Vagina (tissue), 2 donors: ENCODE data around the gene KIF7. TPM values are rescaled to one million over a fixed set of nuclear protein-coding genes. Genes with fewer than 3 reads are reported as not detected.

ENCODE experiments used
- DNase-seq, 2 donors: peaks; one replicate each; pipeline ENCODE4 v3.0.0-alpha.2; 2017; ENCODE audit errors: extremely low spot score in 2 of 2
- H3K27ac ChIP-seq: fragments of 200-600 bp; sonication (generic); one replicate; pipeline ENCODE4 v1.5.1; 2019
- H3K27me3 ChIP-seq: fragments of 200-600 bp; sonication (generic); one replicate; pipeline ENCODE4 v1.5.1; 2019
- H3K36me3 ChIP-seq, 2 donors: fragments of 200-600 bp; sonication (generic); one replicate each; pipeline ENCODE4 v1.5.1; 2017 to 2019
- H3K4me1 ChIP-seq: fragments of 200-600 bp; sonication (generic); one replicate; pipeline ENCODE4 v1.5.1; 2019
- H3K4me3 ChIP-seq, 2 donors: fragments of 200-600 bp; sonication (generic); 1 replicate in 1 of 2; 2 replicates in 1 of 2; pipeline ENCODE4 v1.5.1; 2016 to 2019
- H3K9me3 ChIP-seq: fragments of 200-600 bp; sonication (generic); one replicate; pipeline ENCODE4 v1.5.1; 2019
- POLR2A ChIP-seq, 2 donors: fragments of 450-650 bp; IDR thresholded peaks; one replicate each; pipeline ENCODE4 v1.6.1; 2017; ENCODE audit warnings: antibody characterized with exemption in 2 of 2, mild to moderate bottlenecking in 2 of 2, moderate library complexity in 2 of 2
- POLR2AphosphoS5 ChIP-seq, 2 donors: sonication (generic); formaldehyde crosslinking; IDR thresholded peaks; one replicate each; pipeline ENCODE4 v1.9.0; 2017; ENCODE audit warnings: antibody characterized with exemption in 2 of 2, mild to moderate bottlenecking in 2 of 2, low read depth in 1 of 2; ENCODE audit not compliant: insufficient read depth in 1 of 2
- intact Hi-C: fragments of 100-400 bp; cut with DNase I; formaldehyde crosslinking; loops from one replicate; pipeline ENCODE4 v1.15.1; 2023
- total RNA-seq: library from RNA; depleted of rRNA; stranded (reverse); fragments of >200 nt; gene quantifications from one replicate; pipeline ENCODE4 v1.2.3, GENCODE V29; 2016
- TF ChIP-seq, protein P1 (sequence below), 3 experiments: fragments of 450-650 bp in 2 of 3; fragments of 200-600 bp in 1 of 3; sonication (generic) in 1 of 3; IDR thresholded peaks; one replicate each; pipeline ENCODE4 v1.5.1; 2017 to 2019; ENCODE audit warnings: antibody characterized with exemption in 3 of 3, mild to moderate bottlenecking in 2 of 3, moderate library complexity in 2 of 3

Gene KIF7
- total RNA-seq, 1 donor from 2014 or later = 7.9 TPM

GRCh38 chr15:89660556-89660955, 5.3 kb upstream of the KIF7 start:
- no peak for DNase-seq
- Histone ChIP-seq H3K4me3 (no peak overlapping the region), H3K4me1 (peaks cover 17% of the 10 kb centered on the region), H3K27me3 (no peaks in the 10 kb centered on the region), H3K9me3 (no peaks in the 10 kb centered on the region), H3K36me3 (no peaks in the 10 kb centered on the region), H3K27ac (no peak overlapping the region)
- intact Hi-C loops = no loop called here
- TF ChIP-seq, protein P1, sequence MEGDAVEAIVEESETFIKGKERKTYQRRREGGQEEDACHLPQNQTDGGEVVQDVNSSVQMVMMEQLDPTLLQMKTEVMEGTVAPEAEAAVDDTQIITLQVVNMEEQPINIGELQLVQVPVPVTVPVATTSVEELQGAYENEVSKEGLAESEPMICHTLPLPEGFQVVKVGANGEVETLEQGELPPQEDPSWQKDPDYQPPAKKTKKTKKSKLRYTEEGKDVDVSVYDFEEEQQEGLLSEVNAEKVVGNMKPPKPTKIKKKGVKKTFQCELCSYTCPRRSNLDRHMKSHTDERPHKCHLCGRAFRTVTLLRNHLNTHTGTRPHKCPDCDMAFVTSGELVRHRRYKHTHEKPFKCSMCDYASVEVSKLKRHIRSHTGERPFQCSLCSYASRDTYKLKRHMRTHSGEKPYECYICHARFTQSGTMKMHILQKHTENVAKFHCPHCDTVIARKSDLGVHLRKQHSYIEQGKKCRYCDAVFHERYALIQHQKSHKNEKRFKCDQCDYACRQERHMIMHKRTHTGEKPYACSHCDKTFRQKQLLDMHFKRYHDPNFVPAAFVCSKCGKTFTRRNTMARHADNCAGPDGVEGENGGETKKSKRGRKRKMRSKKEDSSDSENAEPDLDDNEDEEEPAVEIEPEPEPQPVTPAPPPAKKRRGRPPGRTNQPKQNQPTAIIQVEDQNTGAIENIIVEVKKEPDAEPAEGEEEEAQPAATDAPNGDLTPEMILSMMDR (IDR thresholded peaks at IDR 0.05) = no peak
- TF ChIP-seq POLR2AphosphoS5 (IDR thresholded peaks at IDR 0.05; ENCODE audit: insufficient read depth in 1 of 2, low read depth in 1 of 2) (no peak), POLR2A (IDR thresholded peaks at IDR 0.05) (no peak)

- intact Hi-C loops = no loop called here
- no peak for DNase-seq
- TF ChIP-seq POLR2AphosphoS5 (IDR thresholded peaks at IDR 0.05; ENCODE audit: insufficient read depth in 1 of 2, low read depth in 1 of 2) (no peak), POLR2A (IDR thresholded peaks at IDR 0.05) (no peak)
- TF ChIP-seq, protein P1 (IDR thresholded peaks at IDR 0.05) = no peak
- H3K4me1 ChIP-seq = peaks cover 18% of the 10 kb centered on the region
- no peaks in the 10 kb centered on the region for H3K9me3 ChIP-seq
- no peaks in the 10 kb centered on the region for H3K36me3 ChIP-seq
- H3K4me3 ChIP-seq = no peak overlapping the region
- no peak overlapping the region for H3K27ac ChIP-seq
- no peaks in the 10 kb centered on the region for H3K27me3 ChIP-seq
Measured at GRCh38 chr15:89659295-89659694, 4.0 kb upstream of the KIF7 start.

- intact Hi-C loops = no loop called here
- Histone ChIP-seq H3K27ac (no peak overlapping the region), H3K9me3 (no peaks in the 10 kb centered on the region), H3K4me1 (peaks cover 16% of the 10 kb centered on the region), H3K4me3 (no peak overlapping the region), H3K36me3 (no peaks in the 10 kb centered on the region), H3K27me3 (no peaks in the 10 kb centered on the region)
- TF ChIP-seq, protein P1 (IDR thresholded peaks at IDR 0.05) = no peak
- TF ChIP-seq POLR2A (IDR thresholded peaks at IDR 0.05) = no peak
- no peak for DNase-seq
Measured at GRCh38 chr15:89657686-89658200, 2.5 kb upstream of the KIF7 start.

DNA sequence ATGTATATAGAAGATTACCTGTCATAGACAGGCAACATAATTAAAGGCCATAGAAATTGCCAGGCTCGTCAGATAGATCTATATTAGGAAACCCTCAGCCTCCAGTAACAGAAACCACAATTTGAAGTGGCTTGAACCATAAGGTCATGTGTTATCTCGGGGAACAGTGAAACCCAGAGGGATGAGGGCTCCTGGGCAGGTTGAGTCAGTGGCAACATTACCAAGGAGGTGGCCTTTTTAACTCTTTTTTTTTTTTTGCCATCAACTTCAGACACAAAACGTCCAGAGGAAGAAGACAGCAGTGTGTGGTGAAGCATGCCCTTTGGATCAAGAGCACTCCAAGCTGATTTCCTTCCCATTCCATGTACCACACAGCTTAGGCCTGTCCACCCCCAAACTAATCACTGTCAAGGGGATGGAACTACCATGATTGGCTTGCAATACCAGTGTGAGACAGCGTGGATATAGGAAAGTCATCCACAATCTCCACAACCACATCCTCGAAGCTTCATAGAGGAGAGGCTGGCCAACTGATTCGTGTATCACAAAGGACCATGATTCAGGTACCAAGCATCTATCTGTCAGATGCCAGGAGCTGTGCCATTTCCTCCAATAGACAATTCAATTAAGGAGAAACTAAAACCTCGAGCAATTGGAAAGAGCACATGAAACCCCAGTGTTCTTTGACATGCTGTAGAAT, 999 bp upstream of the KIF7 start:
- Histone ChIP-seq H3K27ac (no peak overlapping the region), H3K4me3 (no peak overlapping the region), H3K4me1 (peaks cover 12% of the 10 kb centered on the region), H3K27me3 (no peaks in the 10 kb centered on the region), H3K9me3 (no peaks in the 10 kb centered on the region), H3K36me3 (no peaks in the 10 kb centered on the region)
- DNase-seq = no peak
- TF ChIP-seq POLR2A (IDR thresholded peaks at IDR 0.05) (no peak), POLR2AphosphoS5 (IDR thresholded peaks at IDR 0.05; ENCODE audit: insufficient read depth in 1 of 2, low read depth in 1 of 2) (no peak)
- TF ChIP-seq, protein P1 (IDR thresholded peaks at IDR 0.05) = no peak
- intact Hi-C loops = no loop called here

DNA sequence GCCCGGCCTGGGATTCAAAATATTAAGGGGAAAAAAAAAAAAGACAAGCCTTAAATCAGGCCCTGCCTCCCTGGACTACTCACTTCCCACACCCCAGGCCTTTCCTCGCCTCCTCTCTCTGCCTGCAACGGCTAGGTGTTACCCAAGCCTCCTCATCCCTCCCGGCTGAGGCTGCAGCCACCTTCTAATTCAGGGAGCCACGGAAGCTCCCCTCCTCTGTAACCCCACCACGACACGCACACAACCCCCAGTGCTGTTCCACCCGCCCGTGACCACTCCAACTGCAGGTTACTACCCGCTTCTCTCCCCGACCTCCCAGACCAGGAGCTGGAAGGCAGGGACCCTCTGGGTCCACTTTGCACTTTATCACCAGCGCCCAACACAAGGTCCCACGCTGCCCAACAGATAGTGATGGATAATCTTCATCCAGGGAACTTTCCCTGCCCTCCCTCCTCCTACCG, 936 bp downstream of the KIF7 start:
- no peaks in the 10 kb centered on the region for H3K36me3 ChIP-seq
- no peak for DNase-seq
- intact Hi-C loops = no loop called here
- H3K4me1 ChIP-seq = peaks cover 12% of the 10 kb centered on the region
- peak overlapping the region; percentile 58 for H3K27ac ChIP-seq
- H3K4me3 ChIP-seq = peak overlapping the region; percentile 70 to 78
- no peaks in the 10 kb centered on the region for H3K9me3 ChIP-seq
- TF ChIP-seq POLR2A (IDR thresholded peaks at IDR 0.05) (no peak), POLR2AphosphoS5 (IDR thresholded peaks at IDR 0.05; ENCODE audit: insufficient read depth in 1 of 2, low read depth in 1 of 2) (no peak)
- TF ChIP-seq, protein P1 (IDR thresholded peaks at IDR 0.05) = no peak
- no peaks in the 10 kb centered on the region for H3K27me3 ChIP-seq
